GM21576 (cell line): Measurements from ENCODE around the gene MRPL10.

ENCODE experiments used
- ATAC-seq: cut with Tn5 transposase; IDR thresholded peaks from one replicate; pipeline ENCODE4 v1.9.1; 2021; ENCODE audit warnings: mild to moderate bottlenecking, moderate library complexity; ENCODE audit not compliant: unreplicated experiment

Gene MRPL10

DNA sequence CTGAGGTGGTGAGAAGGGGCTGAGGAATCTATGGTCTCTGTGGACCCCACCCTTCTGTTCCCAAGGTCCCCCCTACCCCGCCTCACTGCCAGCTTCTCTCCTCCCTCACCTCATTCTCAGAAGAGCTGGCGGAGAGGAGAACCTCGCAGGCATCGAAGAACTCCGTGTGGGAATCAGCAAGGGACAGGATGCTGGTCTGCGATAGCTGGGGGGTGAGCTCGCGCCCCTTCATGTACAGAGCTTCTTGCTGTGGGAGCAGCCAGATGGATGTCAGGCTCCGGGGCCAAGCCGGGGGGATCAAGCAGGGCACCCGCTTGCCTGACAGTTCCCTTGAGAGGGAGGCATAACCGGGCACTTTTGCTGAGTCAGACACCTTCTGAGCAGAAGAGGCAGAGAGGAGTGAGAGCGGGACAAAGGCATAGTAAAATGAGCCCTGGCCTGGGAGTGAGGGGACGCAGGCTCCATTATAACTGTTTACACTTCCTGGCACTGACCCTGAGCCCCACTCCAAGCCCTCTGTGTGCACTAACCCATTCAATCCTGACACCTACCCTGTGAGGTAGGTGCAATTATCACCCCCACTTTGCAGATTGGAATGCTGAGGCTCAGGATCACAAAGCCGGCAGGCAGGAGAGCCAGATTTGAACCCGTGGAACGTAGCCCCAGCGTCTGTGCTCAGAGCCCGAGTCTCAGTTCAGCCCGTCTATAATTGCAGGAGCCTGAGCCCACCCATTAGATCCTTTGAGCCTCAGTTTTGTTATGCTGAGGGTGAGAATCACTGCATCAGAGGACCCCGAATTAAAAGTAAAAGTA lies 16.0 kb downstream of the MRPL10 start:
- no peak for ATAC-seq

- no peak for ATAC-seq
Observed at GRCh38 chr17:47813512-47814031, 17.8 kb downstream of the MRPL10 start.

- no peak for ATAC-seq
Observed at GRCh38 chr17:47813077-47813476, 18.3 kb downstream of the MRPL10 start.

- no peak for ATAC-seq
Observed at GRCh38 chr17:47812146-47812920, 19.0 kb downstream of the MRPL10 start.

GRCh38 chr17:47811709-47812108 lies 19.6 kb downstream of the MRPL10 start:
- ATAC-seq = no peak

DNA sequence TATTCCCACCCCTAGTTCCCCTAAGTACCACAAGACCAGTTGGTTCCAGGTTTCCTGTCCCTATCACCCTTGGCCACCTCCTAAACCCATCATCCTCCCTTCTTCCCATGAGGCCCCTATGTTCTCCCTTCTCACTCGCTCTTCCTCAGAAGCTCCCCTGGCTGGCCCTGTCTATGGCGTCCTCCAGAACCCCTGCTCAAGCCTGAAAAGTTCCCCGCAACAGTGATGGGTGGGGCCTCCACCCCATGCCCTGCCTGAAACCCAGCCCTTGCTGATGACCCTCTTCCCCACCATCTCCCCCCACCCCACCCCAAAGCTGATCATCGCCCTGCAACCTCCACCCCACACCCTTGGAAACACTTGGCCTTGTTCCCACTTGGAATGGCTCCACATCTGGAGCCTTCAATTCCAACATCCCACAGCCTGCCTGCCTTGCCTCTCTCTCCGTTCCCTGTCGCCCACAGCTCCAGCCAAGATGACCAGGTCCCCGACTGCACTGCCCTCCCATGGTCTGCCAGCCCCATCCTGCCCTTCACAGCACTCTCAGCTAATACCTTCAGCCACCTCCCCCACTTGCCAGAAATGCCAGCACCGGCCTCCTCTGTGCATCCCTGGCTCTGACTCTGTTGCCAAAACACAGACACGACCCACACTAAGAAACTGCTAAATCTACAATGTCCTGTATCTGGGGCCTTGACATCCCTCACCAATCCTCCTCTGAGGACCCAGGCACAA lies 20.3 kb downstream of the MRPL10 start:
- no peak for ATAC-seq

DNA sequence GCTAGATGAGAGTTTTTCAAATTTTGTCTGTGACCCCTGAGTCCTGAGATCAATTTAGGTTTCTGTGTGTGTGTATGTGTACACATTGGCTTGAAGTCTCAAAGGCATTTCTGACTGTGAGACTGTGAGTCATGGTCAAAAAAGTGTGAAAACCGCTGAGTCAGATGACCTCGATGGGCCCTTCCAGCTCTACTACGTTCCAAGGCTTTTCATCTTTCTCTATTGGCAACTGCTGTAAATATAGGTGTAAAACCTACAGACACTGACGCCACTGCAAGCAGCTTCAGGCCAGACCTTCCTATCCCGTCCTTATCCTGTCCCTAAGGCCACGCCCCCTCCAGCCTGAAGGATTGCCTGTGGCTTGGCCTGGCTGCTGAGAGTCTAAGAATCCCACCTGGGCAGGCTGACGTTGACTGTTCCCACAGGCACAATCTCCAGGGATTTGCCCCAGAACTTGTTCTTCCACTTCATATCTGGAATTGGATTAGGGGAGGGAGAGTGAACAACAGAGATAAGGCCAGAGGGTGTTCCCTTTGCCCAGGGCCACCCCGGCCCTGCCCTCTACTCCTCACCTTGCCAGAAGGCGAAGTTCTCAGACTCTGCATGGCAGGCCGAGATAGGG lies 21.0 kb downstream of the MRPL10 start:
- ATAC-seq = no peak

DNA sequence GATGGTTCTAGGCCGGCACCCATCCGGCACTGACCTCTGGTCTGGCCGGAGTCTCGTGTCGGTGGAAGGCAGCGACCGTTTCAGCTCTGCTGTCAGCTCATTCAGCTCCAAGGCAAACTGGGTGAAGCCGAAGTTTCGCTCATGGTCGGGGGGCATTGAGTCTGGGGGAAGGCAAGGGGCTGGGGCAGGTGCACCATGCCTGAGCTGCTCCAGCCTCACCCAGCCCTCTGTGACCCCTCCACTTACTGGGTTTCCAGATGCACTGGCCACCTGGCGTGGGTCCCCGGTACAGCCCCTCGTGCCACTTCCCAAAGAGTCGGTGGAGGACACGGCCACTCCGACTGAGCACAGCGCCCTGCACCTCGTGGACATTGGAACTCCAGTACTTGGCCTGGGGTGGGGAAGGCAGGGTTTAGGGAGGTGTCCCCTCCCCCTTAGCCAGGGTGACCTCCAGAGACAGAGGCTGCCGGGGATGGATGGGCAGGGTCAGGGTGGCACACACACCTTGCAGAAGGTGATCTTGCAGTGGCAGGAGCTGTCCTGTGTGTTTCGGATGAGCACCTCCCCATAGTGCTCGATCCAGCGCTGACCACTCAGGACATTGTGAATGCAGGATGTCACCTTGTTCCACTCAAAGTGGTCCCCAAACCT lies 22.4 kb downstream of the MRPL10 start:
- ATAC-seq = no peak

GRCh38 chr17:47808036-47808829 lies 23.1 kb downstream of the MRPL10 start:
- no peak for ATAC-seq

- ATAC-seq = no peak
Observed at GRCh38 chr17:47807421-47807820, 23.9 kb downstream of the MRPL10 start.

DNA sequence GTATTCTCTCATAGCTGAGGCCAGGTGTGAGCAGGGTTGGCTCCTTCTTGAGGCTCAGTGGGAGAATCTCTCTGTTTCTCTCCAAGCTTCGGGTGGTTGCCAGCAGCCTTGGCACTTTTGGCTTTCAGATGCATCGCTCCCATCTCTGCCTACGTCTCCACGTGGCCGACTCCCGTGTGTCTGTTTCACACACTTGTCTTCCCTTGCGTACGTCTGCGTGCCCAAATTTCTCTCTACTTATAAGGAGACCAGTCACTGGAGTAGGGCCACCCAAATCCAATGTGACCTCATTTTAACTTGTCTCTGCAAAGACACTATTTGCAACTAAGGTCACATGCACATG lies 24.5 kb downstream of the MRPL10 start:
- no peak for ATAC-seq

DNA sequence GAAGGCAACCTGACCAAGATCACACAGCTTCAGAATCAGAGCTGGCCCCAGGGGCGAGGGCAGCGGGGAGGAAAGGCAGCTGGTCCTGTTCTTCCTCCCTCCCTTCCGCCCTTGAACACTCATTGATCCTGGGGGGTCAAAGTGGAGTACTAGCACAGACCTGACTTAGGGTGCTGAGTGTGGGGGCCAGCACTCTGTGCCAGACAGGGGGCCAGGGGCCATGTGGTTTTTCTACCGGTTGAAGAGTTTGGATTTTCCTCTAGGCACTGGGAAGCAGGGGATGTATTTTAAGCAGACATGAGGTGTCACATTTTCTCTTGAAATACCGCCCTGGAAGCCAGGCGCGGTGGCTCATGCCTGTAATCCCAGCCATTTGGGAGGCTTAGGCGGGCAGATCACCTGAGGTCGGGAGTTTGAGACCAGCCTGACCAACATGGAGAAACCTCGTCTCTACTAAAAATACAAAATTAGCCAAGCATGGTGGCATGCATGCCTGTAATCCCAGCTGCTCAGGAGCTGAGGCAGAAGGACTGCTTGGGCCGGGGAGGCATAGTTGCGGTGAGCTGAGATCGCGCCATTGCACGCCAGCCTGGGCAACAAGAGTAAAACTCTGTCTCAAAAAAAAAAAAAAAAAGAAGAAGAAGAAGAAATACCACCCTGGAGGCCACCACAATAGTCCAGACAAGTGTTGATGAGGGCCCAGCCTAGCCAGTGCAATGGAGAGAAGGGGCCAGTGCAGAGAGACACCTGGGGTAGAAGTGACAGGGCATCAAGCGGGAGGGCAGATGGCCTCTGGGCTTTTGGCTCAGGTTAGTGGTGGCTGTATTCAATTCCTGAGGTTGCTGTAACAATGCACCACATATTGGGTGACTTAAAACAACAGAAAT lies 25.1 kb downstream of the MRPL10 start:
- ATAC-seq = no peak

DNA sequence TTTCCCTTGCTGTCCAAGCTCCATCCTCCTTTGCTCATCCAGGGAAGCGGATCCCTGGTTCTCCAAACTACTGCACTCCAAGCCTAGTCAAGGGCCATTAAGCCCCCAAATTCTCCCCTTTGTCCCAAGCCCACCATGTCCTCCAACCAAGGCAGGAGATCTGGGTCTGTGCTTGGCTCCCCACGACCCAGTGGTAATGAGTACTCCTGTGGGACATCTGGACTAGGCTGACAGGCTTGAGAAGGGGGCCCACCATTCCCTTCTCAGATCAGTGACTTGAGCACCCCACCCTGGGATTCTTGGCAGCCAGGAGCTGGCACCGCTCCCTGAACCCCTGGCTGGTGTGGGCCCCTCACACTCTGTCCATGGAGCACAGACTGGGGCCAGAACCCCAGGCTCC lies 26.9 kb downstream of the MRPL10 start:
- ATAC-seq = no peak

DNA sequence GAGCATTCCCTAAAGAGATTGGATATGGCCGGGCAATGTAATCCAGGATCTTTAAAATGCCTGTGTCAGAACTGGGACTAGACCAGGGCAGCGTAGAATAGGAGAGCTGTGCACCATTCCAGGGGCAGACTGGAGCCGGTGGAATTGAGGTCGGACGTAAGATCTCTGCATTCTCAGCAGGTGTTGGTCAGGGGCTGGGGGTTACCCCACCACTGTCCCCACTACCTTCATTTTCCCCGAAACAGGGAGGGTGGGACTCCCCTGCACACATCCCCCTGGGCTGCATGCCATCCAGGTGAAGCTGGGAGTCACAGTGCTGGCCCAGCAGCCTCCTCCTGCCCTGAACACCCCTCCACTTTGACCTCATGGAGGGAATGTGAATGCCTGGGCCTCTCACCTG lies 27.6 kb downstream of the MRPL10 start:
- no peak for ATAC-seq

DNA sequence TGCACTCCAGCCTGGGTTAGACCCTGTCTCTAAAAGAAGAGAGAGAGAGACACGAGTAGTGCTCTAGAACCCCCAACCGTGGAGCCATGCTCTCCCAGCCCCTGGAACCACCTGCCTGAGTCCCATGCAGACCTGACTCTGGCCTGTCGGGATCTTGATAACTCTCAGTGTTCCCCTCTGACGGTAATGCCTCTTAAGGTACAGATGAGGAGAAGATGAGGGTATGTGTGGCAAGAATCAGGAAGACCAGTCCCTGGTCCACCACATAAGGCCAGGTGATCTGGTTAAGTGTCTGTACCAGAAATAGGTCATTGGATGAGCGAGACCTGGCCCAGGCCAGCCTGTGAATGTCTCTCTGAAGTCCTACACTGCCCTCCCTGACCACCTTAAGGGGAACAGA lies 28.1 kb downstream of the MRPL10 start:
- ATAC-seq = no peak

- ATAC-seq = no peak
Observed at GRCh38 chr17:47802341-47803022, 28.9 kb downstream of the MRPL10 start.

DNA sequence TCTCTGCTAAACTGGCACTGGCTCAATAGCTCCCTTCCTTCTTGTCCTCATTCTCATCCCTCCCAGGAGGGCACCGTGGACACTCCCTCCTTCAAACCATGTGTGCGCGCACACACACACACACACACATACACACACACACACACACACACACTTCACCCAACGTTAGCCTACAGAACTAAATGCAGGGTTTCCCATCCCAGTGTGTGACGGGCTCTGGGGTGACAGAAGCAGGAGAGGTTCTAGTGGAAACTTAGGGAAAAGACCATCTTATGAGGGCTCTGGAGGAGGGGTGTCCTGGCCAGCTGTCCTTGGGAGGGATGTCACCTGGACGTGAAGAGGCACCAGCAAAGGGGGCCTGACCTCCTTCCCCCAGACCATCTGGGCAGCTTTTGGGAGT lies 29.4 kb downstream of the MRPL10 start:
- no peak for ATAC-seq

DNA sequence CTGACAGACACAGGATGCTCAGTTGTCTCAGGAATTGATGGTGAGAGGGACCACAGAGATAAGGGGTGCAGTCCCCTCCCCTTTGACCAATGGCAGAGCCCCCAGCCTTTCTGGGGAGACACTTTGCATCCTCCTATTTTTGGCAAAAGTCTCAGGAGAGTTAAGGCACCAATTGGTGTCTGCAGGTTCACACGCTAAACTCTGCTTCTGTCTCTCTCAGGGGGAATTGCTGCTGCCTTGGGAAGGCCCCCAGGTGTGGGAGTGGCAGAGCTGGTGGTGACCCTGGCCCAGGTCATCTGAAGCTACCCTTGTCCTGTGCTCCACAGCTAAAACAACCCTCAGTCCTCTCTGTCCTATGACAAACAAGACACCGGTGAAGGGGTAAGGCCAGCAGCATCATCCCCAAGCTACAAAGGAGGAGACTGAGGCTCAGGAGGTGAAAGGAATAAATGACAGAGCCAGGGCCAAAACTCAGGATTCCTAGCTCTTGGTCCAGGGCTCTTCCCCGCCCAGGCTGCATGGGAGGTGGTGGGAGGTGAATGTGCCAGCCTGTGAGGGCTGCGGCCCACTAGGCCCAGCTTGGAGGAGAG lies 30.1 kb downstream of the MRPL10 start:
- no peak for ATAC-seq
